ENCODE results near the gene GABRB1. TPM values are rescaled to one million over a fixed set of nuclear protein-coding genes. Genes with fewer than 3 reads are reported as not detected.

Gene GABRB1
- total RNA-seq, 2 experiments from 2014 or later: not detected

GRCh38 chr4:47031751-47032404 lies 511 bp downstream of the GABRB1 start:
- H3K4me2 ChIP-seq (ENCODE audit: low read length): no peak overlapping the region
- BruUV-seq (replicated peaks): no TSS peak
- no peak for TF ChIP-seq EZH2phosphoT487 (IDR thresholded peaks at IDR 0.05; ENCODE audit: borderline replicate concordance, low read depth, low read length)
- H3K4me1 ChIP-seq (ENCODE audit: insufficient read depth, low read length, poor library complexity, severe bottlenecking): no peaks in the 10 kb centered on the region
- H3K79me2 ChIP-seq (ENCODE audit: insufficient read depth, low read depth, low read length): no peaks in the 10 kb centered on the region
- H3K4me3 ChIP-seq (ENCODE audit: low read depth, low read length, poor library complexity, severe bottlenecking): no peak overlapping the region
- H2AFZ ChIP-seq (ENCODE audit: low read length): no peak overlapping the region
- POLR2A ChIA-PET: no interaction called here
- no peaks in the 10 kb centered on the region for H3K9me2 ChIP-seq (ENCODE audit: insufficient read depth, low read length)
- no peak for DNase-seq (ENCODE audit: low spot score)
- intact Hi-C loops (cut with micrococcal nuclease; ENCODE audit: unreplicated experiment): no loop called here
- CTCF ChIA-PET (ENCODE audit: unreplicated experiment): no interaction called here
- no peak overlapping the region for H3K27ac ChIP-seq (ENCODE audit: low read depth, low read length, poor library complexity, severe bottlenecking)
- H4K20me1 ChIP-seq (ENCODE audit: insufficient read depth, low read length): no peaks in the 10 kb centered on the region
- H3K36me3 ChIP-seq (ENCODE audit: insufficient read depth, low read length): no peaks in the 10 kb centered on the region
- no peaks in the 10 kb centered on the region for H3K9me3 ChIP-seq (ENCODE audit: low read length)

- Histone ChIP-seq H3K9me2 (ENCODE audit: insufficient read depth, low read length) (no peaks in the 10 kb centered on the region), H3K4me3 (ENCODE audit: low read depth, low read length, poor library complexity, severe bottlenecking) (no peak overlapping the region), H2AFZ (ENCODE audit: low read length) (no peak overlapping the region), H3K9me3 (ENCODE audit: low read length) (no peaks in the 10 kb centered on the region), H3K4me2 (ENCODE audit: low read length) (no peak overlapping the region), H3K36me3 (ENCODE audit: insufficient read depth, low read length) (no peaks in the 10 kb centered on the region), H4K20me1 (ENCODE audit: insufficient read depth, low read length) (no peaks in the 10 kb centered on the region), H3K4me1 (ENCODE audit: insufficient read depth, low read length, poor library complexity, severe bottlenecking) (no peaks in the 10 kb centered on the region), H3K27ac (ENCODE audit: low read depth, low read length, poor library complexity, severe bottlenecking) (no peak overlapping the region), H3K79me2 (ENCODE audit: insufficient read depth, low read depth, low read length) (no peaks in the 10 kb centered on the region)
- no peak for DNase-seq (ENCODE audit: low spot score)
- ChIA-PET POLR2A (no interaction called here), CTCF (ENCODE audit: unreplicated experiment) (no interaction called here)
- no TSS peak for BruUV-seq (replicated peaks)
- intact Hi-C loops (cut with micrococcal nuclease; ENCODE audit: unreplicated experiment): no loop called here
- no peak for TF ChIP-seq CTCF (conservative IDR thresholded peaks at IDR 0.05; ENCODE audit: low read length)
- no peak for TF ChIP-seq EZH2phosphoT487 (IDR thresholded peaks at IDR 0.05; ENCODE audit: borderline replicate concordance, low read depth, low read length)
These were observed 1.2 kb downstream of the GABRB1 start for GRCh38 chr4:47032405-47033106.

- Histone ChIP-seq H4K20me1 (ENCODE audit: insufficient read depth, low read length) (no peaks in the 10 kb centered on the region), H2AFZ (ENCODE audit: low read length) (no peak overlapping the region), H3K4me1 (ENCODE audit: insufficient read depth, low read length, poor library complexity, severe bottlenecking) (no peaks in the 10 kb centered on the region), H3K36me3 (ENCODE audit: insufficient read depth, low read length) (no peaks in the 10 kb centered on the region), H3K9me2 (ENCODE audit: insufficient read depth, low read length) (no peaks in the 10 kb centered on the region), H3K27ac (ENCODE audit: low read depth, low read length, poor library complexity, severe bottlenecking) (no peak overlapping the region), H3K79me2 (ENCODE audit: insufficient read depth, low read depth, low read length) (no peaks in the 10 kb centered on the region), H3K9me3 (ENCODE audit: low read length) (no peaks in the 10 kb centered on the region), H3K4me3 (ENCODE audit: low read depth, low read length, poor library complexity, severe bottlenecking) (no peak overlapping the region), H3K4me2 (ENCODE audit: low read length) (no peak overlapping the region)
- TF ChIP-seq CTCF (conservative IDR thresholded peaks at IDR 0.05; ENCODE audit: low read length) (no peak), EZH2phosphoT487 (IDR thresholded peaks at IDR 0.05; ENCODE audit: borderline replicate concordance, low read depth, low read length) (no peak)
- CTCF ChIA-PET (ENCODE audit: unreplicated experiment): no interaction called here
- intact Hi-C loops (cut with micrococcal nuclease; ENCODE audit: unreplicated experiment): no loop called here
- no peak for DNase-seq (ENCODE audit: low spot score)
- POLR2A ChIA-PET: interaction anchor here (0.6 kb wide), 1 partner anchor 307 kb away, joined by 5 read pairs; no protein-coding TSS in a partner anchor
- BruUV-seq (replicated peaks): no TSS peak
These were observed 6.9 kb downstream of the GABRB1 start for GRCh38 chr4:47038263-47038662.
